RWPE2 (cell line): ENCODE results near the gene ITPKB.

Source experiments
- ATAC-seq: fragments of 200-7000 bp; cut with Tn5 transposase; 3 replicates; pipeline ENCODE4 v1.9.1; 2021; ENCODE audit warnings: low read depth
- DNase-seq: peaks from one replicate; pipeline ENCODE4 v3.0.0-alpha.2; 2020; ENCODE audit warnings: low spot score
- H3K27ac ChIP-seq: fragments of 450-650 bp; 2 replicates; pipeline ENCODE4 v1.5.1; 2017; ENCODE audit warnings: mild to moderate bottlenecking; ENCODE audit not compliant: poor library complexity, severe bottlenecking
- H3K27me3 ChIP-seq: fragments of 250-450 bp; sonication (Bioruptor Pico); 2 replicates; pipeline ENCODE4 v1.5.1; 2021; ENCODE audit warnings: mild to moderate bottlenecking, moderate library complexity; ENCODE audit not compliant: insufficient read depth, poor library complexity, severe bottlenecking
- H3K36me3 ChIP-seq: fragments of 250-450 bp; sonication (Bioruptor Pico); 2 replicates; pipeline ENCODE4 v1.5.1; 2020; ENCODE audit warnings: low read depth, mild to moderate bottlenecking, moderate library complexity
- H3K4me1 ChIP-seq: fragments of 250-450 bp; sonication (Bioruptor Pico); 2 replicates; pipeline ENCODE4 v1.5.1; 2021; ENCODE audit warnings: mild to moderate bottlenecking, moderate library complexity; ENCODE audit not compliant: insufficient read depth, poor library complexity, severe bottlenecking
- H3K4me3 ChIP-seq: fragments of 250-450 bp; sonication (Bioruptor Pico); 2 replicates; pipeline ENCODE4 v1.5.1; 2021; ENCODE audit warnings: mild to moderate bottlenecking, moderate library complexity; ENCODE audit not compliant: severe bottlenecking
- H3K9me3 ChIP-seq: fragments of 250-450 bp; sonication (Bioruptor Pico); 2 replicates; pipeline ENCODE4 v1.5.1; 2021; ENCODE audit warnings: mild to moderate bottlenecking, moderate library complexity; ENCODE audit not compliant: severe bottlenecking
- TF ChIP-seq, protein P1 (sequence below): fragments of 450-650 bp; IDR thresholded peaks from one replicate; pipeline ENCODE4 v1.5.1; 2017; ENCODE audit warnings: mild to moderate bottlenecking, moderate library complexity; ENCODE audit not compliant: poor library complexity, severe bottlenecking

Gene ITPKB

DNA sequence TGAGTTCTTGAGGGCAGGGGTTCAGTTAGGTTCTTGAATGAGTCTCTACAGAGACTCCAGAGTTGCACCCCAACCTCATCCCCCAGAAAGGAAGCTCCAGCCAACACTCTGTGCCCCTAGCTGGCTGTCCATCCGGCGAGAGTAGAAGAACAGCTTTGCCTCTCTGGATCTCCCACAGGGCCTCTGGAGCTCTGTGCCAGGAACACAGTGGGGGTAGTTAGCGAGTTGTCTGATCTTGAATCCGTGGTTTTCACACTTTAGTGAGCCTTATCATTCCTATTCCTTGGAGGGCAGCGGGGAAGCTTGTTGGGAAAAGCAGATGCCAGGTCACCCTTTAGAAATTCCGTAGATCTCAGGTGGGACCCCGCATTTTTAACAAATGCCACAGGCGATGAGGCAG, 145.5 kb downstream of the ITPKB start:
- ATAC-seq (no peak), DNase-seq (no peak)
- TF ChIP-seq, protein P1, sequence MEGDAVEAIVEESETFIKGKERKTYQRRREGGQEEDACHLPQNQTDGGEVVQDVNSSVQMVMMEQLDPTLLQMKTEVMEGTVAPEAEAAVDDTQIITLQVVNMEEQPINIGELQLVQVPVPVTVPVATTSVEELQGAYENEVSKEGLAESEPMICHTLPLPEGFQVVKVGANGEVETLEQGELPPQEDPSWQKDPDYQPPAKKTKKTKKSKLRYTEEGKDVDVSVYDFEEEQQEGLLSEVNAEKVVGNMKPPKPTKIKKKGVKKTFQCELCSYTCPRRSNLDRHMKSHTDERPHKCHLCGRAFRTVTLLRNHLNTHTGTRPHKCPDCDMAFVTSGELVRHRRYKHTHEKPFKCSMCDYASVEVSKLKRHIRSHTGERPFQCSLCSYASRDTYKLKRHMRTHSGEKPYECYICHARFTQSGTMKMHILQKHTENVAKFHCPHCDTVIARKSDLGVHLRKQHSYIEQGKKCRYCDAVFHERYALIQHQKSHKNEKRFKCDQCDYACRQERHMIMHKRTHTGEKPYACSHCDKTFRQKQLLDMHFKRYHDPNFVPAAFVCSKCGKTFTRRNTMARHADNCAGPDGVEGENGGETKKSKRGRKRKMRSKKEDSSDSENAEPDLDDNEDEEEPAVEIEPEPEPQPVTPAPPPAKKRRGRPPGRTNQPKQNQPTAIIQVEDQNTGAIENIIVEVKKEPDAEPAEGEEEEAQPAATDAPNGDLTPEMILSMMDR = no peak
- Histone ChIP-seq H3K27me3 (no peaks in the 10 kb centered on the region), H3K4me1 (no peaks in the 10 kb centered on the region), H3K36me3 (no peaks in the 10 kb centered on the region), H3K9me3 (no peaks in the 10 kb centered on the region), H3K4me3 (no peak overlapping the region), H3K27ac (no peak overlapping the region)

GRCh38 chr1:226590614-226591013, 148.5 kb downstream of the ITPKB start:
- DNase-seq = no peak
- H3K4me3 ChIP-seq = no peak overlapping the region
- H3K4me1 ChIP-seq = no peaks in the 10 kb centered on the region
- ATAC-seq = no peak
- H3K36me3 ChIP-seq = no peaks in the 10 kb centered on the region
- TF ChIP-seq, protein P1 = no peak
- H3K27ac ChIP-seq = no peak overlapping the region
- no peaks in the 10 kb centered on the region for H3K9me3 ChIP-seq
- H3K27me3 ChIP-seq = no peaks in the 10 kb centered on the region

GRCh38 chr1:226589008-226589733, 149.9 kb downstream of the ITPKB start:
- Histone ChIP-seq H3K36me3 (no peaks in the 10 kb centered on the region), H3K9me3 (no peaks in the 10 kb centered on the region), H3K27ac (no peak overlapping the region), H3K27me3 (no peaks in the 10 kb centered on the region), H3K4me3 (no peak overlapping the region), H3K4me1 (no peaks in the 10 kb centered on the region)
- DNase-seq = no peak
- TF ChIP-seq, protein P1 = no peak
- no peak for ATAC-seq

DNA sequence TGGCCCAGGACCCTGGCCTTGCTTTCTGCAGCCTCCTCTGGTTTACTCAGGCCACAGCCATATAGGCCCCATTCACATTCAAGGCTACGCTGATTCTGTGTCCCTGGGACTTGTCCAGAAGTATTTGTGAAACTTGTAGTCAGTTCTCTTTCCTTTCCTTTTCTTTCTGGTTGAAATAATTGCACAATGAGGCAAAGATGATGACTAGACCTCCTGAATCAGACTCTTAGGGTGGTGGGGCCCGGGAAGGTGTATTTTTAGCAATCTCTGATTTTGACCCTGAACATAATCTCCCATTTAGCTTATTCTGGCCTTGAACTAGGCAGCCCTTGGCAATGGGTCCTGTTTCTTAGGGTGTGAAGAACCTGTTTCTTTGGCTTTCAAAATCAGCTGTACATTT, 150.6 kb downstream of the ITPKB start:
- TF ChIP-seq, protein P1 = no peak

GRCh38 chr1:226586650-226587422, 152.2 kb downstream of the ITPKB start:
- Histone ChIP-seq H3K9me3 (no peaks in the 10 kb centered on the region), H3K4me3 (no peak overlapping the region), H3K27me3 (no peaks in the 10 kb centered on the region), H3K27ac (no peak overlapping the region), H3K4me1 (no peaks in the 10 kb centered on the region), H3K36me3 (no peaks in the 10 kb centered on the region)
- TF ChIP-seq, protein P1 = no peak
- DNase-seq (no peak), ATAC-seq (no peak)

More for the DNA sequence above, 150.6 kb downstream of the ITPKB start:
- DNase-seq (no peak), ATAC-seq (no peak)
- Histone ChIP-seq H3K36me3 (no peaks in the 10 kb centered on the region), H3K4me3 (no peak overlapping the region), H3K9me3 (no peaks in the 10 kb centered on the region), H3K4me1 (no peaks in the 10 kb centered on the region), H3K27ac (no peak overlapping the region), H3K27me3 (no peaks in the 10 kb centered on the region)
